GM23338 (cell line): ENCODE results near the gene CAPN9. TPM values are rescaled to one million over a fixed set of nuclear protein-coding genes. Genes with fewer than 3 reads are reported as not detected.

ENCODE experiments used
- ATAC-seq: fragments of 200-7000 bp; cut with Tn5 transposase; 3 replicates; pipeline ENCODE4 v1.9.1; 2020
- DNase-seq: peaks from one replicate; pipeline ENCODE4 v3.0.0-alpha.2; 2015; ENCODE audit warnings: low spot score
- H2AFZ ChIP-seq: fragments of 200-600 bp; sonication (generic); 2 replicates; pipeline ENCODE4 v1.8.0; 2016; ENCODE audit warnings: antibody characterized with exemption, mild to moderate bottlenecking, moderate library complexity
- H3F3A ChIP-seq: fragments of 200-600 bp; sonication (generic); replicated peaks from 2 replicates; pipeline ENCODE4 v1.8.0; 2017; ENCODE audit warnings: antibody characterized with exemption, mixed run types, low read depth
- H3K27ac ChIP-seq: fragments of 200-600 bp; sonication (generic); 2 replicates; pipeline ENCODE4 v1.6.1; 2016; ENCODE audit warnings: low read depth
- H3K27me3 ChIP-seq: fragments of 200-600 bp; sonication (generic); 2 replicates; pipeline ENCODE4 v1.8.0; 2016; ENCODE audit warnings: mild to moderate bottlenecking, mixed run types, moderate library complexity; ENCODE audit not compliant: insufficient read depth
- H3K36me3 ChIP-seq: fragments of 200-600 bp; sonication (generic); 2 replicates; pipeline ENCODE4 v1.8.0; 2016; ENCODE audit warnings: mild to moderate bottlenecking; ENCODE audit not compliant: insufficient read depth
- H3K4me1 ChIP-seq: fragments of 200-600 bp; sonication (generic); 2 replicates; pipeline ENCODE4 v1.8.0; 2016; ENCODE audit warnings: mild to moderate bottlenecking, moderate library complexity; ENCODE audit not compliant: insufficient read depth
- H3K4me2 ChIP-seq: fragments of 200-600 bp; sonication (generic); 2 replicates; pipeline ENCODE4 v1.7.1; 2017; ENCODE audit warnings: mixed run types
- H3K4me3 ChIP-seq: fragments of 200-600 bp; sonication (generic); 2 replicates; pipeline ENCODE4 v1.6.1; 2016; ENCODE audit warnings: mixed run types
- H3K79me2 ChIP-seq: fragments of 200-600 bp; sonication (generic); replicated peaks from 2 replicates; pipeline ENCODE4 v1.8.0; 2017; ENCODE audit warnings: mild to moderate bottlenecking; ENCODE audit not compliant: insufficient read depth
- H3K9me2 ChIP-seq: fragments of 200-600 bp; sonication (generic); 2 replicates; pipeline ENCODE4 v1.8.0; 2017; ENCODE audit not compliant: insufficient read depth
- H4K20me1 ChIP-seq: fragments of 200-600 bp; sonication (generic); replicated peaks from 2 replicates; pipeline ENCODE4 v1.8.0; 2017; ENCODE audit warnings: mild to moderate bottlenecking; ENCODE audit not compliant: insufficient read depth
- H3K27ac Mint-ChIP-seq: 2 replicates; pipeline ENCODE4 v1.8.0; 2020; ENCODE audit warnings: inconsistent platforms, mild to moderate bottlenecking, moderate library complexity, mixed read lengths
- H3K27me3 Mint-ChIP-seq: 3 replicates; pipeline ENCODE4 v1.8.0; 2022; ENCODE audit warnings: low read depth, mild to moderate bottlenecking, moderate library complexity, mixed read lengths, inconsistent platforms; ENCODE audit not compliant: insufficient read depth, poor library complexity
- H3K36me3 Mint-ChIP-seq: 3 replicates; pipeline ENCODE4 v1.8.0; 2021; ENCODE audit warnings: low read depth, mild to moderate bottlenecking, inconsistent platforms, moderate library complexity, mixed read lengths
- H3K4me1 Mint-ChIP-seq: 3 replicates; pipeline ENCODE4 v1.8.0; 2020; ENCODE audit warnings: mild to moderate bottlenecking, inconsistent platforms, mixed read lengths
- H3K4me3 Mint-ChIP-seq: 3 replicates; pipeline ENCODE4 v1.8.0; 2021; ENCODE audit warnings: moderate library complexity, mild to moderate bottlenecking, inconsistent platforms, mixed read lengths
- H3K9me3 Mint-ChIP-seq: 3 replicates; pipeline ENCODE4 v1.8.0; 2020; ENCODE audit warnings: moderate library complexity, mild to moderate bottlenecking, inconsistent platforms, mixed read lengths
- EZH2 ChIP-seq: fragments of 200-600 bp; sonication (generic); IDR thresholded peaks from one replicate; pipeline ENCODE4 v1.8.0; 2017; ENCODE audit warnings: antibody characterized with exemption, mild to moderate bottlenecking, low read depth; ENCODE audit not compliant: unreplicated experiment
- JUNB ChIP-seq: IDR thresholded peaks from one replicate; pipeline ENCODE4 v1.6.1; 2016; ENCODE audit warnings: antibody characterized with exemption; ENCODE audit not compliant: unreplicated experiment
- STAT1 ChIP-seq: IDR thresholded peaks from one replicate; pipeline ENCODE4 v1.6.1; 2016; ENCODE audit warnings: antibody characterized with exemption; ENCODE audit not compliant: unreplicated experiment
- ZNF462 ChIP-seq: fragments of 250-450 bp; sonication (Bioruptor Pico); IDR thresholded peaks from 2 replicates; pipeline ENCODE4 v1.5.0; 2020; ENCODE audit warnings: mild to moderate bottlenecking, moderate library complexity
- polyA plus RNA-seq: library from polyadenylated mRNA; unstranded; fragments of >200 nt; fragmentation: Nextera tagmentation; extraction: Ambion mirVana; gene quantifications from 2 replicates; pipeline ENCODE4 v1.2.1, GENCODE V29; 2016
- total RNA-seq: library from RNA; depleted of rRNA; stranded (reverse); fragments of >200 nt; shearing (Covaris generic); gene quantifications from 2 replicates; pipeline ENCODE4 v1.2.3, GENCODE V29; 2014
- TF ChIP-seq, protein P1 (sequence below): IDR thresholded peaks from one replicate; pipeline ENCODE4 v1.6.1; 2018; ENCODE audit warnings: antibody characterized with exemption; ENCODE audit not compliant: unreplicated experiment

Gene CAPN9
- total and polyA plus RNA-seq, 2 experiments from 2014 or later: 0.07 TPM; not detected in 1

GRCh38 chr1:230822092-230822581 lies 74.9 kb downstream of the CAPN9 start:
- H3K27ac ChIP-seq: no peak overlapping the region
- TF ChIP-seq ZNF462 (CRISPR knock-in tag) (no peak), STAT1 (no peak), JUNB (no peak), EZH2 (no peak)
- TF ChIP-seq, protein P1, sequence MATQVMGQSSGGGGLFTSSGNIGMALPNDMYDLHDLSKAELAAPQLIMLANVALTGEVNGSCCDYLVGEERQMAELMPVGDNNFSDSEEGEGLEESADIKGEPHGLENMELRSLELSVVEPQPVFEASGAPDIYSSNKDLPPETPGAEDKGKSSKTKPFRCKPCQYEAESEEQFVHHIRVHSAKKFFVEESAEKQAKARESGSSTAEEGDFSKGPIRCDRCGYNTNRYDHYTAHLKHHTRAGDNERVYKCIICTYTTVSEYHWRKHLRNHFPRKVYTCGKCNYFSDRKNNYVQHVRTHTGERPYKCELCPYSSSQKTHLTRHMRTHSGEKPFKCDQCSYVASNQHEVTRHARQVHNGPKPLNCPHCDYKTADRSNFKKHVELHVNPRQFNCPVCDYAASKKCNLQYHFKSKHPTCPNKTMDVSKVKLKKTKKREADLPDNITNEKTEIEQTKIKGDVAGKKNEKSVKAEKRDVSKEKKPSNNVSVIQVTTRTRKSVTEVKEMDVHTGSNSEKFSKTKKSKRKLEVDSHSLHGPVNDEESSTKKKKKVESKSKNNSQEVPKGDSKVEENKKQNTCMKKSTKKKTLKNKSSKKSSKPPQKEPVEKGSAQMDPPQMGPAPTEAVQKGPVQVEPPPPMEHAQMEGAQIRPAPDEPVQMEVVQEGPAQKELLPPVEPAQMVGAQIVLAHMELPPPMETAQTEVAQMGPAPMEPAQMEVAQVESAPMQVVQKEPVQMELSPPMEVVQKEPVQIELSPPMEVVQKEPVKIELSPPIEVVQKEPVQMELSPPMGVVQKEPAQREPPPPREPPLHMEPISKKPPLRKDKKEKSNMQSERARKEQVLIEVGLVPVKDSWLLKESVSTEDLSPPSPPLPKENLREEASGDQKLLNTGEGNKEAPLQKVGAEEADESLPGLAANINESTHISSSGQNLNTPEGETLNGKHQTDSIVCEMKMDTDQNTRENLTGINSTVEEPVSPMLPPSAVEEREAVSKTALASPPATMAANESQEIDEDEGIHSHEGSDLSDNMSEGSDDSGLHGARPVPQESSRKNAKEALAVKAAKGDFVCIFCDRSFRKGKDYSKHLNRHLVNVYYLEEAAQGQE: no peak
- no peaks in the 10 kb centered on the region; the same call in 1 of the 2 replicates for H4K20me1 ChIP-seq
- Mint-ChIP-seq H3K27me3 (peaks cover 4% of the 10 kb centered on the region), H3K9me3 (no peaks in the 10 kb centered on the region), H3K27ac (no peak overlapping the region), H3K4me1 (no peaks in the 10 kb centered on the region), H3K4me3 (no peak overlapping the region), H3K36me3 (no peaks in the 10 kb centered on the region)
- H3K9me2 ChIP-seq: no peaks in the 10 kb centered on the region; the same call in 1 of the 2 replicates
- H3K4me3 ChIP-seq: no peak overlapping the region
- H3K79me2 ChIP-seq: no peaks in the 10 kb centered on the region
- ATAC-seq (no peak), DNase-seq (no peak)
- H3F3A ChIP-seq: no peaks in the 10 kb centered on the region
- H3K27me3 ChIP-seq: no peaks in the 10 kb centered on the region
- no peak overlapping the region for H2AFZ ChIP-seq
- H3K4me1 ChIP-seq: no peaks in the 10 kb centered on the region
- no peak overlapping the region for H3K4me2 ChIP-seq
- no peaks in the 10 kb centered on the region for H3K36me3 ChIP-seq
